Embryonic facial prominence (tissue), 1 donor: Measurements from ENCODE around the gene CDC42BPB.

Experiments
- DNase-seq: peaks from one replicate; pipeline ENCODE4 v3.0.0-alpha.2; 2016; ENCODE audit errors: extremely low spot score

CDC42BPB gene

DNA sequence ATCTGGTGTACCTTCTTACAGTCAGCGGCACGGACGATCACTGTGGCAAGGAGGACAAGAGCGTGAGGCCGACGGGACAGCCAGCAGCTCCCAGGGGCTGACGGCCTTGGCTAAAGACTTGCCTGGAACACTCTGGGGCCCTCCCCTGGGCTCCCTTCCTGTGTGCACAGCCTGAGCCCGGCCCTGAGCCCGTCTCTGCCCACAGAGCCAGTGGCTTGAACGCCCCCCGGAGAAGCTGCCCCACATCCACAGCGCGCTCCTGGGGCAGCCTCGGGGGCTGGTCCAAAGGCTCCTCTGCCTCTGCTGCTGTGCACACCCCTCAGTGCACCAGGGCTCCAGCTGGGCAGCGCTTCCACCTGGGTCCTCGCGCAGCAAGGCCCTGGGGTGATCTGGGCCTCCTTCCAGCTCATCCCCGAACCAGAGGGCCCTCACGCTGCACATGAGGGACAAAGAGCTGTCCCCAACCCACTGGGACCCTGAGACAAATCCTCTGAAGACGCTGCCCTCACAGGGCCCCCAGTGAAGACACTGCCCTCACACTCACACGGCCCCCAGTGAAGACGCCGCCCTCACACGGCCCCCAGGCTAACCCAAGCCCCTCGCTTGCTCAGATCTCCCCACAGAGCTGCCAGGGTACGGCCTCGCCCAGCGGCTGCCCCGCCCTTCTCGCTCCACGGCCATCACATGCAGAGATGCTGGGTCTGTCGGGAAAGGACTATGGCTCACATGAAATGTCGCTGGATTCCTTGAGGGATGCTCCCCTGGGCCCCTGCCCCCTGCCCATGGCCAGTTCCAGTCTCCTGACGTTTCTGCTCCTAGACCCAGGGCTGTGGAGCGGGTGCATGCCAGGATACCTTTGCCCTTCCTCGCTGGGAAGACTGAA lies 112.7 kb downstream of the CDC42BPB start:
- DNase-seq: no peak

DNA sequence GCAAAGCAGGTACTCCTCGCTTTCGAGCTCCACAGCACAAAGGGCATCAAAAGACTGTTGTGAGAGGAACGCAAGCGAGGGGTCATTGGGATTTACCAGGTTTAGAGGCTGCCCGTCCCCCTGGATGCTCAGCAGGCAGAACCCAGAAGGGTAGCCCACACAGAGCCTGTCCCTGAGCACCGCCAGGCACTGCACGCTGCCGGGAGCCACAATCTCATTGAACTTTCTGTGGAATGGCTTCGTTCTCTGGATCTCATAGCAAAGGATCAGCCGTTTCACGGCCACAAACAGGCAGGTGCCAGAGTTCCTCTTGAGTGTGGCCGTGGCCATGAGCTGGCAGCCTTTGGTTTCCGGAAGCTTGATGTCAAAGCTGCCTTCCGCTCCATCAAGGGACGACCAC lies 113.4 kb downstream of the CDC42BPB start:
- no peak for DNase-seq

DNA sequence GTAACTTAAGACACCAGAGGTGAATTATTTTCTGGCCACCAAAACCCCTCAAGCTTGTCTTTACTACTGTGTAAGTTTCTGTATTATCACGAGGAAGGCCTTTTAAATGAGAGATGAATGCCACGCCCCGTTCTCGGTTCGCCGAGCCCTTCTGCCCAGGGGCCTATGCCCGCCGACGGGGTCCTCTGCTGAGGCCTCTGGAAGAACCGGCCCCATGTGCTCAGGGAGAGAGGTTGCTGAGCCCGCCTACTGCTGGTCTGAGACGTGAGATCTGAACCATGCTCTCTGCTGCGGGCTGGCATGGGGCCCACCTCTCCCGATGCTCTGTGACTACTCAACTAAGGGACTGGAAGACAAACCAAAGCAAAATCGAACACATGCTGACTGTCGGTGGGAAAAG lies 113.9 kb downstream of the CDC42BPB start:
- DNase-seq: no peak

DNA sequence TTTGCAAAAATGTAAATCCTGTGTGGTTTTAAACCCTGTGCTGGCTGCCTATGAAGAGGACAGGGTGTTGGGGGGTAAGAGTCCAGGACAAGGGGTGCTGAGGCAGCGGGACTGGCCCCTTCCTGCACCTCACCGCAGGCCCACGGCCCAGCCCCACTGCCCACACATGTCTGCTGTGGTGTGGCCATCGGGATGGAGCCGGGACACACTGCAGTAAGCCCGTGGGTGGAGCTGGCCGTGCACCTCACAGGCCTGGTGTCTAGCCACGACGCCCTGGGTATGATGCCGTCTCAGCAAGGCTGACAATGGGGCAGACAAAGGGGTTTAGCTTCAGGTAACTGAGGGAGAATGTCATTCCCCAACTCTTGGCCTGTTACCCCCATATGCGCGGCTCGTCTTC lies 115.3 kb downstream of the CDC42BPB start:
- DNase-seq: no peak

DNA sequence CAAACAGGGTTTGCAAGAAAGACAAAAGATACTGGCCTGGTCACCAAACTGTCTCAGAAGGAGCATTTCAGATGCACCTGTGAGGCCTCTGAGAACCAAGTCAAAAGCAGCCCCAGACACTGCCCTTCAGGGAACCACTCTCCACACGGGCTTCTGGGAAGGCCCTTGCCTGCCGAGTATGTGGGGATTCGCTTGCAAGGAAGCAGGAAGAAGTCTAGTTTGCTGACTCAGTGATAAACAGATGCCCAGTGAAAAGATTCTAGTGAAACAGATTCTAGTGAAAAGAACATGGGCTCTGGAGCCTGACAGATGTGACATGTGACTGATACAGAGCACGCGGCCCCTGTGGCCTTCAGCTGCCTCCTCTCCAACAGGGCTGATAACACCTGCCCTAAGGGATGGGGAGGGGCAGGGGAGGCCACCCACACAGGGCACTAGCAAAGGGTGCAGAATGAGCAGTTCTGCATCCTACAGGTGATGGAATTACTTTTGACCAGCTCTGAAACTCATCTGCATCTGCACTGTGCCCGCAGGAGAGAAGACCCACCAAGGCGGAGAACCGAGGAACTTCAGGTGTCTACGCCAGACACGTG lies 115.8 kb downstream of the CDC42BPB start:
- no peak for DNase-seq

DNA sequence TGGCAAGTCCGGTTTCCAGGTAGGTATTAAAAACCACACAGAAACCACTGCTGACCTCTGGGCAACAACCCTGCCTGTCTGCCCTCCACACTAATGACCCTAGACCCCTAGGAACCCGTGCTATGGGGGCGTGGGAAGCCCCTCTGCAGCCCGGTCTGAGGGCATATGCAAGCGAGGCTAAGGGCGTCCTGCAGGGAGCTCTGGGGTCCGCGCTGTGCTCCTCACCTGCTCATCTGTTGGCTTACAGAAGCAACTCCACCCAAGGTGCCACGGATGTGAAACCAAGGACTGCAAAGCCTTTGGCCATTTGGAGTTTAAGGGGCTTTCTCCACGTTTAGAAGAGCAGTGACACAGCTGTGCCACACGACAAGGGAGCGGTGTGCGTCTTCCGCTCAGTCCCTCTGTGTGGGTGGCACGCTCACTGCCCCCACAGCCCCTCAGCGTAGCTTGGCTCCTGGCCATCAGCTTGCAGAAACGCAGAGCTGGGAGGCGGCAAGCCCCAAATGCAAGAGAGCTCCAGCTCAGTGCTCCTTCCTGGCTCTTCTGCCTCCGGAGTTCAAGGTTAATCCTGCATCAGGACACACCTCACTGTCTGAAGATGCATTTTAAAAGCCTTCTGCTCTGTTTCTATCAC lies 116.5 kb downstream of the CDC42BPB start:
- DNase-seq: no peak

DNA sequence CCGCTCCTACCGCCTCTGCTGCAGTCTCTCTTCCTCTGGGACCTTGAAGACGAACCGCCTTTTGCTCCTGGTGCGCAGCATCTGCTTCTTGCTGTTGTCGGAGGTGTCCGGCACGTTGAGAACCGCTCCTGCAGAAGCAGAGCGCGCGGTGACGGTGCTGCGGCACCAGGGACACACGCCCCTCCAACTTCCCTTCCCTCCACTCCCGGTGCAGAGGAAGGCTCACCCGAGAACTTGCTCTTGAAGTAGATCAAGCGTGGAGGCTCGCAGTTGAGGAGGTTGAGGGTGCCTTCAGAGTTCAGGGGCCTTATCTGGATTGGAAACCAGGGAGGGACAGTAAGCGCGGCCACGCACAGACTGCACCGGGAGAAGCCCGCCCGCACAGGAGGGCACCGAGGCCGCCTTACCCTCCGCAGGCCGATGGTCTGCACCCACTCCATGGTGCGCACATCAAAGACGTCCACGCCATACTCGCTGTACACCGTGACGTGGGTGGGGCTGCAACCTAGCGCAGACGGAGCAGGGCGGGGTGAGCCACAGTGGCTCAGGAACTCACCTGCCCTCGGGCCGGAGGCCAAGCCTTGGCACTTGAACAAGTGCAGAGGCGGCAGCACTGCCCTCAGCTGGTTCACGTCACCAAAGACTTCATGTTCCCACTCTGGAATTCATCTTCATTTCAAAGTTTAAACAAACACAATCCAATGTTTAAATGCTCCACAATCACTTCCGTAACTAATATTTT lies 117.4 kb downstream of the CDC42BPB start:
- no peak for DNase-seq

DNA sequence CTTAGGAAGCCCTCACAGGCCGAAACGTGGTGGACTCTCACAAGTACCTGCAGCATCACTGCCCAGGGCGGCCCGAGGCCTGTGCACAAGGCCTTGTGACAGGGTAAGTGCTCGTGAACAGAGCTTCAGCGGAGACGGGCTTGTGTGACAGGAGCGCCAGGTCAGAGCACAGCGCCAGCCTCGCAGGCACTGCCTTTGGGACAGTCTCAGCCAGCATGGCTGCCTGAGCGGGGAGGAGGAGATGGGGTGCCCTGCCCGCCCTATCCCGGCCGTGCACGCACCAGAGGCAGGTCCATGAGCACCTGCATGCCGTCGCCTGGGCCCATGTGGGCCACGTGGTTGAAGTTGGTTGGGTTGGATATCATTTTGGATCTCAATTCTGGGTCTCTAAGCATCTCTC lies 118.0 kb downstream of the CDC42BPB start:
- DNase-seq: no peak

DNA sequence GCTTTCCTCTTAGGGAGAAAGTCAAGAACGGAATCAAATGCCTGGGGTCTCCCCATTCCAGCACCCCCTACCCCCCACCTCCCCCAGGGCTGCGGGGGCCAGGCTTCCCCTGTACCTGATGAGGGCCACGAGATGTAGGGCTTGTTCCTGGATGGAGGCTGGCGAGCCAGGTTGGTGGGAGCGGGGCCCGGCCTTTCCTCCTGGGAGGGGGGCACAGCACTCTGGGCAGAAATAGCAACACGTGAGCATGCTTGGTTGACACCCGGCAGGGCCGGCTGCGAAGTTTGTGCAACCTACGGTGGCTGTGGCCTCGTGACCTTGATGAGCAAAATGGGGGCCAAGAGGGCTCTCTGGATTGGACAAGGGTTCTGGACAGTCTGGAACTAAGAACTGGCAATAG lies 119.2 kb downstream of the CDC42BPB start:
- no peak for DNase-seq

DNA sequence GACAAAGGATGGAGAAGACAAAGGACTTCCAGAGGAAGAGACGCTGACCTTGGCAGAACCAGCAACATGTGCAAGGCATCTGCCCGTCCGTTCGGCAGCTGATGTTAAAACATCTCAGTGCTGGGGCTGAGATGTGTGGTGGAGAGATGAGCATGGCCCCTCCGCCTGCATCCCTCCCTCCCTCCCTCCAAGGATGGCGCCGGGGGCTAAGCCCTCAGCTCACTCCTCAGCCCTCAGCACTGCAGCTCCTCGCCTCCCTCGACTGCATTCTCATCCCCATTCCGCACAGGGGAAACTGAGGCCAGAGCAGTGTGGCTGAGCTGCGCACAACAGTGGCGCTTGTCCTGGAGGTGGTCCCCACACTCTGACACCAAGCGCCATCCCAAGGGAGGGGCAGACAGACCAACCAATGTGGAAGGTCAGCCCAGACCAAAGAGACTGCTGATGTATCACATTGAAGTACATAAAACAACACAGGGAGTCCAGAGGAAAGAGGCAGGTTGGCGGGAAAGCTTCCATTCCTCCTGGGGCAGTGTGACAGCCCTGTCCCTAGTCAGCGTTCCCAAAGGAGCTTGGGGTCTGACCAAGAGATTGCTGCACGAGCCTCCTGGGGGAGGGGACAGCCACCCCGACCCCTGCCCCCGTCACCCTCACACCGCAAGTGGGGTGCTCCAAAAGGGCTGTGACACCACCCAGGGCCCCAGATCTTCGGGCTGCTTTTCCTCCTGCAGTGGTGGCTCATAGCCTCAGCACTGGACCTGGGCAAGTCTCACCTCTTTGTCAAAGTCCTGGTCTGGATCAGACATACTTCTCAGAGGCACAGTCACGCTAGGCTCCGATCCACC lies 119.8 kb downstream of the CDC42BPB start:
- no peak for DNase-seq

DNA sequence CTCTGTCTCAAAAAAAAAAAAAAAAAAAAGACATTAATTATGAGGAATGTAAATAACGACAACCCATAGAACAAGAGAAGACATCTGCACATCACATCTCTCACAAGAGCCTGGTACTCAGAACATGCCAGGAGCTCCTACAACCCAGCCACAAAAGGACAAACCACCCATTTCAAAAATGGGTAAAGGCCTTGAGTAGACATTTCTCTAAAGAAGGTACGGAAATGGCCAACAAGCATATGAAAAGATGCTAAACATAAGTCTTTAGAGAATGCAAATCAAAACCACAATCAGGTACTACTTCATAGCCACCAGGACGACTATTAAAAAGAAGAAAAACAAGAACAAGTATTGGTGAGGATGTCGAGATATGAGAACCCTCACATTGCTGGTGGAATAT lies 121.6 kb downstream of the CDC42BPB start:
- DNase-seq: no peak

DNA sequence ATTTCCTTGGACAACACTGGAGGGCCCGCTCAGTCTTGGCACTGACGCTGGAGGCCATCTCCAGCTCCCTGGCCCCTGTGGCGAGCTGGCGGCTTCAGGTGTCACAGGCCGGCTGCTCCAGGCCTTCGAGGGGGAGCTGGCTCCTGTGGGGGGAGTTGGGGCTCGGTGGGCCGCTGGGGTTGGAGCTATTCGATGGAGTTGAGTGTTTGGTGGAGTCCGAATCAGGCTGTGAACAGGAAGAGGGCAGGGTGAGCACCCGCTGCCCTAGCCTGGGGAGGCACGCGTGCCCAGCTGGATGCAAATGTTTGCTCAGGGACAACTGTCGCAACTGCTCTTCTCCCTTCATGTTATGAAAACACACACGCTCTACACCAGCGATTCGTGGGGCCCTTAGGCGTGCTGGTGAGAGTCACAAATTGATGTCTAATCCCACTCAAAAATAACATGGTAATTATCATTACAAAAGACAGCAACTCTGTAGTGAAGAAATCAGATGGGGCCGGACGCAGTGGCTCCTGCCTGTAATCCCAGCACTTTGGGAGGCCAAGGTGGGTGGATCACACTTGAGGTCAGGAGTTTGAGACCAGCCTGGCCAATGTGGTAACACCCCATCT lies 123.6 kb downstream of the CDC42BPB start:
- DNase-seq: no peak

DNA sequence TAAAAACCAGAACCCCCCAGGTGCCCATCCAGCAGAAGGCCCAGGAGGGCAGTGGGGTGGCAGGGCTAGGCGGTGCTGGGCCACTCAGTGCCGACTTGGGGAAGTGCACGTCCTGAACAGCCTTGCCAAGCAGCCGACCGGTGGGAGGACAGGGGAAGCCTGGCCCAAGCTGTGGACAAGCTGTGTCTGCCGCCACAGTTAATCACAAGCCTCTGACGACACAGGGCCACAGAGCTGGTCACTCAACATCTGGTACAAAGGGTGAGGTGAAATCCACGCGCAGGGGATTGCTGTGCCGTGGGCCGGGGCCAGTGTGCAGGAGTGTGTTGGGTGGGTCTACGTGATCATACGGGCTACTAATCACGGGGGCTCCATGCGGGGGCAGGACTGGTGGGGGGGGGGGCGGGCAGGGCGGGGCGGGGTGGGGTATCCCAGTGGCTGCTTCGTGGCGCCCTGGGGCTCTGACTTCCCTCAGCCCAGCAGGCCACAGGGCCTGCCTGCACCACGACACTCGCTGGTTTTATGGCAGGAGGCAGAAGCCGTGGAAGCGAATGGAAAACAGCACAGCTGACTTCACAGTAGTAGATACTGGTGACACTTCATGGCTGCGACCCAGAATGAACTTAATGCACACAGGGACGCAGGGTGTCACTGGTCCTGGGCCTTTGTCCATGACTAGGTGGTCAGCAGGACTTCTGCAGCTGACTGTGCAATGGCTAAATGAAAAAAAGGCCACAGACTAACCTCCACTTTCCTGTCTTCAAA lies 124.7 kb downstream of the CDC42BPB start:
- DNase-seq: no peak

DNA sequence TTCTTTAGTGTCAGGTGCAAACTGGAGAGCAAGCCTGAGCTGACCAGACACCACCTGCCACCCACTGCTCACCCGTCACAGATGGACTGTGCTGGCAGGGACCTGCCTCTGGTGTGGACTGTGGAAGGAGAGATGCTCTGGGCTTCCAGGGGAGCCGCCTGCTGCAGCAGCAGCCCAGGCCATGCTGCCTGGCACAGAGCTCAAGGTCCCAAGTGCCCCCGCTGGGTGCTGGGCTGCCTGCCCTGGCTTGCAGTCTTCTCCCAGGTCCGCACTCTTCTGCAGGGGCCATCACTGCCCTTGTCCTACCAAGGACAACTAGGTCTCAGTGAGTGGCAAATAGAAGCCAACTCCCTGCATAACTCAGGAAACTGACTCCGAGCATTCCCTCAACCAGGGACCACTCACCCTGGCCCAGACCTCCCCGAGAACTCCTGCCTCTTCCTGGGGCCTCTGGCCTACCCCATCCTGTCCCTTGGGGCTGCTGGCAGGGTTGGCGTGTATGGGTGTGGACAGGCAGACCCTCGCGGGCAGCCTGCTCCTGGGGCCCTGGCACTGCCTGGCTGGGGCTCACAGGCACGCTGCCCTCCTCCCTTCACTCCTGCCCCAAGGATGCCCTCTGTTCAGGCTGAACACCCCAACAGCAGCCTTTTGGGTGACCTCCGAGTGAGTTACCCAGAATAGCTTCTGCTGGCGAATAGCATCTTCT lies 125.6 kb downstream of the CDC42BPB start:
- no peak for DNase-seq

DNA sequence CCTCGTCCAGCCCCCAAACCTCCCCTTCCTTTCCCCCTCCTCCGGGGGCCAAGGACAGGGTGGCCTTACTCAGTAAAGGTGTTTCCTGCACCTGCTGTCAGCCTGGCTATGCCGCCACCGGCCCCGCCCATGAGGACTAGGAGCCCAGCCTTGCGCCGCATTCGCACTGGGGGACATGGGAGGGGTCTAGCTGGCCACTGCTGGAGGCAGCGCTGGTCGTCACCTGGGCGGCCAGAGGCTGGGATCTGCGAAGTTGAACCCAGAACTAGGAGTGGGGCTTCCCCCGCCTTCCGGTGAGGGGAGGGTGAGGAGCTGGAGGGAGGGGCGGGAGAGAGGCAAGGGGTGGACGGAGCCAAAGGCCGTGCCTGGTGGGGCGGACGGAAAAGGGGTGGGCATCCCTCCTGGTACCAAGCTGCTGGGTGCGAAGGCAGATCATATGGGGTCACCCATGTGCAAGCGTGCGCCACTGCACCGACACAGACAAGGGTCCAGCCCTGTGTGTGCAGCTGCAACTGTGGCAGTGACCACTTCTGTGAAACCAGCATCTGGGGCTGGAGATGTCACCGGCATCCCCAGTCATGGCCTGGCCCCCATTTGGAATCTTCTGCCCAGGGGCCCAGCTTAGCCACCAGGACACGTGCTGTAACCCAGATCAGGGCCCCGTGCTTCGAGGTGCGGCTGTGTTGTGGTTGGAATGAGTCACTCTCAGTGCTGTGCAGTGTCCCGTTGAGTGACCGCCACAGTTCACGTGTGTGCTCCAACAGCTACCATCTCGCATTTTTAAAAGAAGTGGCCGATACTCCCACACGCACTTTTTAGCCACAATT lies 126.4 kb downstream of the CDC42BPB start:
- DNase-seq: no peak

DNA sequence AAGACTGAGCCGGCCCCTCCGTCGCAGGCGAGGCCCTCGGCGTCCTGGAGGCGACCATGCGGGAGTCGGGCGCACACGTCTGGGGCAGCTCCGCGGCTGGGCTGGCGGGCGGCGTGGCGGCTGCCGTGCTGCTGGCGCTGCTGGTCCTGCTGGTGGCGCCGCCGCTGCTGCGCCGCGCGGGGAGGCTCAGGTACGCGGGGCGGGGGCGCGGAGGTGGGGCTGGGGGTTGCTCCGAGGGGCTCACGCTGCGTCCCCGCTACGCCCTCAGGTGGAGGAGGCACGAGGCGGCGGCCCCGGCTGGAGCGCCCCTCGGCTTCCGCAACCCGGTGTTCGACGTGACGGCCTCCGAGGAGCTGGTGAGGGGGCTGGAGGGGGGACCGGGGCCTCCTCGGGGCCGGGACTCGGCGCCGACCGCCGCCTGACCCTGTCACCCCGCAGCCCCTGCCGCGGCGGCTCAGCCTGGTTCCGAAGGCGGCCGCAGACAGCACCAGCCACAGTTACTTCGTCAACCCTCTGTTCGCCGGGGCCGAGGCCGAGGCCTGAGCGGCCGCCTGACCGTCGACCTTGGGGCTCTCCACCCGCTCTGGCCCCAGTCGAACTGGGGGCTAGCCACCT lies 127.1 kb downstream of the CDC42BPB start:
- no peak for DNase-seq

DNA sequence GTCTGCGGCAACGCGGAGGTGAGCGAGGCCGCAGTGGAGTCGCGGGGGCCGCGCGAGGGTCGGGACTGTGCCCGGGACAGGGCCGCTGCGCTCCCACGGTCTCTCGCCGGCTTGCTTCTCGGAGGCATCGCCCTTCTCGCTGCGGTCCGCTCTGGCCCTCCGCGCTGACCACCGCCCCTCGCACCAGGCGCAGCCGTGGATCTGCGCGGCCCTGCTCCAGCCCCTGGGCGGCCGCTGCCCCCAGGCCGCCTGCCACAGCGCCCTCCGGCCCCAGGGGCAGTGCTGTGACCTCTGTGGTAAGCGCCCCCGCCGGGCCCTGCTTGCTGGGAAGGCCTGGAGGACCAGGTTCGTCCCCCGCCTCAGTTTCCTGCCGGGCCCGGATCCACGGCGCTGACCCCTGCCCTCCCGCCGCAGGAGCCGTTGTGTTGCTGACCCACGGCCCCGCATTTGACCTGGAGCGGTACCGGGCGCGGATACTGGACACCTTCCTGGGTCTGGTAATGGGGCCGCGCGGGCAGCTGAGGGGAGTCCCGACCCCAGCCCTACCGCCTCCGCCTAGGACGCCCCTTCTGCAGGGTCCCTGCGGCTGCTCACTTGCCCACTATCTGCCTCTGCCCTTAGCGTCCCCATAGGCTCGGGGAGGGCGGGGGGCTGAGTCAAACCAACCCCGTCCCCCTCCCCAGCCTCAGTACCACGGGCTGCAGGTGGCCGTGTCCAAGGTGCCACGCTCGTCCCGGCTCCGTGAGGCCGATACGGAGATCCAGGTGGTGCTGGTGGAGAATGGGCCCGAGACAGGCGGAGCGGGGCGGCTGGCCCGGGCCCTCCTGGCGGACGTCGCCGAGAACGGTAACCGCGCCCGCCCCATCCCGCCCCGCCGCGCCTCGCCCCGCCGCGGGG lies 127.9 kb downstream of the CDC42BPB start:
- no peak for DNase-seq
